ENCODE results near the gene SMC5. TPM values are rescaled to one million over a fixed set of nuclear protein-coding genes. Genes with fewer than 3 reads are reported as not detected.

Gene SMC5
- total and polyA plus RNA-seq, 2 of the 8 experiments (the other 6 are each of a cell fraction or from before 2014, with no cell fraction given), result 4.5 to 22.6 TPM

DNA sequence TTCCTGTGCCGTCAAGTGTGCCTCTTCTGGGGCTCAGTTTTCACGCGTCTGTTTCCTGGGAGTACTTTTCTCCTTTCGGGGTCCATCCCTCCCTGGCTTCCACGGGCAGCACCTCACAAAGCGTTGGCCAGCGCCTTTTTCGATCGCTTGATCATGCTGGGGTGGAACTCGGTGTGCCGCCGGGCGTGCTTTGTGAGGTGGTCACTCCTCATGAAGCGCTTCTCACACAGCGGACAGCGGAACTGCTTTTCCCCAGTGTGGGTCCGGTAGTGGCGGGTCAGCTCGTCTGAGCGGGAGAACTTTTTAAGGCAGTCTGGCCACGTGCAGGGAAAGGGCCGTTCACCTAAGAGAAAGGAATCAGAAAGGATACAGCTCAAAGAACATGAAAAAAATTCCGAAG, 128.9 kb downstream of the SMC5 start (continued):
- no peak for TF ChIP-seq SIX5 (IDR thresholded peaks at IDR 0.05; ENCODE audit: low read depth, low read length)
